Stimulated activated CD4-positive, alpha-beta T cell treated with anti-CD3 and anti-CD28 coated beads, Interleukin-4, amount 100 ng/mL, for 4 hours (primary cell): ENCODE data around the gene GET3.

Source experiments
- DNase-seq, 2 experiments: peaks; one replicate each; pipeline ENCODE4 v3.0.0-alpha.2; 2020

Gene GET3

GRCh38 chr19:12754465-12755196 lies 17.3 kb downstream of the GET3 start:
- no peak for DNase-seq

- no peak for DNase-seq
These were observed 19.0 kb downstream of the GET3 start for GRCh38 chr19:12756150-12756883.

DNA sequence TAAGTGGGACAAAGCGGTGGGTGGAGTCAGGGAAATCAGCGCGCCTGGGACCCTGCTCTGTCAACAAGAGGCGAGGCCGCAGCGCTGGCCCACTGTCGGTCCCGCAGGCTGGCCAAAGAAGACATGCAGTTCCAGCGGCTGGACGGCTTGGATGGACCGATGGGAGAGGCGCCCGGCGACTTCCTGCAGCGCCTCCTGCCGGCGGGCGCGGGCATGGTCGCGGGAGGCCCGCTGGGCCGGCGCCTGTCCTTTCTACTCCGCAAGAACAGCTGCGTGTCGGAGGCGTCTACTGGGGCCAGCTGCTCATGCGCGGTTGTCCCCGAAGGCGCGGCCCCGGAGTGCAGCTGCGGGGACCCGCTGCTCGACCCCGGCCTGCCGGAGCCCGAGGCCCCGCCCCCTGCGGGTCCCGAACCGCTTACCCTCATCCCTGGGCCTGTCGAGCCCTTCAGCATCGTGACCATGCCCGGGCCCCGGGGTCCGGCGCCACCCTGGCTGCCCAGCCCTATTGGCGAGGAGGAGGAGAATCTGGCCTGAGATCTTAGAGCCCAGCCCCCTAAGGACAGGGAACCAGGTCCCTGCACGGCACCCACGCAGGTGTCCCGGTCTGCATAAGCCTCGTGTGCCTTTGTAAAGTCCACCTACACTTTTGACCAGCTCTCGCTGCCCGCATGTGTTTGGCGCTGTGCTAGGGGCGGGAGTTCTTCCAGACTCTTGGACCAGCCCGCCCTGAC lies 20.4 kb downstream of the GET3 start:
- peak; percentile 44 to 65 for DNase-seq

GRCh38 chr19:12759686-12760085 lies 22.4 kb downstream of the GET3 start:
- DNase-seq = no peak

DNA sequence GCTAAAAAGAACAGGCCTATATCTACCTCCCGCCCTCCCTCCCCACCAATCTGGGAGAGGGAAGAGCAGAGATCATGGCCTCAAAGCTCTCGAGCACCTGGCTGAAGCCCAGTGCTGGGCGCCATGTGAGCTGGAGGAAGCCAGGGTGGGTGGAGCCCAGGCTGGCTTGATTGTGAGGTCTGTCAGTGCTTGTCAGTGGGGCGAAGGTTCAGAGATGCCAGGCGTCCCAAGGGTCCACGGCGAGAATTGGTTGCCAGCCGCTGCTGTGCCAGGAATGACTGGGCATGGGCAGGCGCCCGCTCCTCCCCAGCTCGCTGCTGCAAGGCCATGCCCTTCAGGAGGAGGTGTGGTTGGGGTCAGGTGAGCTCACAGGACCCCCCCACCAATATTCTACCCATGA lies 25.8 kb downstream of the GET3 start:
- DNase-seq = no peak

DNA sequence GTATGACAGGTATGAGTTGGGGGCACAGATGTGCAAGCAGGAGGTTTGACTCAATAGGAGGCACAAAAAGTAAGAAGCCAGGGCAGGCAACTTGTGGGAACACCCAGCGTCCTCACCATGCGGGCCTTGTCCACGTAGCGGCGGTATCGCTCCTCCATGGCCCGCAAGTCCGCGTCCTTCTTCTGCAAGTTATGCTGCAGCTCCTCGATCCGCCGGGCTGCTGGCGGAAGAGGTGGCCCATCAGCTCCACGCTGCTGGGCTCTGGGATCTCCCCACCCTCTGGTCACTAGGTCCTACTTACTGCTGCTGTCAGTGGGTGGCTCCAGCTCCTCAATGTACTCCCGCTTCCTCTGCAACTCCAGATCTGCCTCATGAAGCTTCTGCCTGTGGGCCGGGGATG lies 27.4 kb downstream of the GET3 start:
- no peak for DNase-seq

- peak; percentile 62 to 76 for DNase-seq
These were observed 28.8 kb downstream of the GET3 start for GRCh38 chr19:12766051-12766521.

DNA sequence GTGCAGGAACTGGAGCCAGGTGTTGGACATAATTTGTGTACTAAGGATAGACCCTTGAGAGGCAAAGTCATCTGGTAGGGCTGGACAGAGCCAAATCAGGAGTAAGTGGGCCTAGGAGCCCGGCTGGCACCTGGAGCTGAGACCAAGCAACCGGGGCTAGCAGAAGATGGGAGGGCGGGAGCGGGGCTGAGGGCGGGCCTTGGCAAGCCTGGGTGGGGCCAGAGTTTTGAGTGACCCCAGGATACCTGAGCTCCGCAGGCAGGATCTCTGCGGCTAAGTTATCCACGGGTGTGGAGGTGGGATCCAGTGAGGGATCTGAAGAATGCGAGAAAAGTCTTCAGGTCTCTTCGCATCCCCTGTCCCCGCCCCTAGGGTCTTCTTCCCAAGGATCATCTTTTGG lies 29.9 kb downstream of the GET3 start:
- DNase-seq = no peak

GRCh38 chr19:12767666-12768065 lies 30.4 kb downstream of the GET3 start:
- no peak for DNase-seq

DNA sequence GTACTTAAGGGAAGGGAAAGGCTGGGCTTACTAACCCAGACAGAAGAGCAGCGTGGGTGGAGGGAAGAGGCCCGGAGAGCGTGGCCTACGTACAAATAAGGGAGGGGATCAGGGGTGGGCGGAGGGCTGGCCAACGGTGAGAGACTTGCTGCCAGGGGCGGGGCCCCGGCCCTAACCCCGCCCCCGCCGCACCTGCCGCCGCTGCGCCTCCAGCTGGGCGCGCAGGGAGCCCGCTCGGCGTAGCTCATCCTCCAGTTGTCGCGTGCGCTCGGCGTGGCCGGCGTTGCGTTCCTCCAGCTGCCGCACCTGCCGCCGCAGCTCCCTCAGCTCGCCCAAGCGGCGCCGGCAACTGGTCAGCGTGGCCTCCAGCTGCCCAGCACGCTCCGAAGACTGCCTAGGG lies 32.4 kb downstream of the GET3 start:
- peak; percentile 61 to 73 for DNase-seq

DNA sequence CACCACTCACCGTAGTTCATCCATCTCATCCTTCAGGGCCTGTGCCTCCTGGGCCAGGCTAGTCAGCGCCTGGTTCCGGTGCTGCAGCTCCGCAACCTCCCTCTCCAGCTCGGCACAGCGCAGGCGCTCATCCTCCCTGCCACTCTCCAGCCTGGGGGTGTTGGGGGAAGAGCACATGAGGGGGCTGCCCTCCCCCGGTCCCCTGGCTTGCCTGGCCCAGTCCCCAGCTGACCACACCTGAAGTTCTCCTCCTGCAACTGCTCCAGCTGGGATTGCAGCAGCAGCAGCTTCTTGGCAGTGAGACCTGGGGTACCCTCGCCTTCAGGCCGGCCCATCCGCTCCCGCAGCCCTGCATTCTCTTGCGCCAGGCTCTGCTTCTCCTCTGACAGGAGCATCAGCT lies 33.6 kb downstream of the GET3 start:
- DNase-seq = no peak

GRCh38 chr19:12772323-12772722 lies 35.0 kb downstream of the GET3 start:
- DNase-seq = no peak

DNA sequence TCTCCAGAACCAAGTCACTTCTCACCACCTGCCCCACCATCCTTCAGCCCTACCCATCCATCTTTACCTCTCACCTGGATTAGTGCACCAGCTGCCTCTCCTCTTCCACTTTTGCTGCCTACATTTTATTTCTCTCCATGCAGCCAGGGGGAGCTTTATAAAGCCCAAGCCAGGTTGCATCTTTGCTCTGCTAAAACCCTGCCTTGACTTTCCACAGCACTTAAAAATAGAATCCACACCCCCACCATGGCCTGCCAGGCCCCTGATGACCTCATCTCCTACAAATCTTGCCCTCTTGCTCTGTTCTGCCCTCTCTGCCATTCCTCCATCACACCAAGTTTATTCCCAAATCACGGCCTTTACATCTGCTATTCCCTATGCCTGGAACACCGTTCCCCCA lies 36.3 kb downstream of the GET3 start:
- DNase-seq = no peak

DNA sequence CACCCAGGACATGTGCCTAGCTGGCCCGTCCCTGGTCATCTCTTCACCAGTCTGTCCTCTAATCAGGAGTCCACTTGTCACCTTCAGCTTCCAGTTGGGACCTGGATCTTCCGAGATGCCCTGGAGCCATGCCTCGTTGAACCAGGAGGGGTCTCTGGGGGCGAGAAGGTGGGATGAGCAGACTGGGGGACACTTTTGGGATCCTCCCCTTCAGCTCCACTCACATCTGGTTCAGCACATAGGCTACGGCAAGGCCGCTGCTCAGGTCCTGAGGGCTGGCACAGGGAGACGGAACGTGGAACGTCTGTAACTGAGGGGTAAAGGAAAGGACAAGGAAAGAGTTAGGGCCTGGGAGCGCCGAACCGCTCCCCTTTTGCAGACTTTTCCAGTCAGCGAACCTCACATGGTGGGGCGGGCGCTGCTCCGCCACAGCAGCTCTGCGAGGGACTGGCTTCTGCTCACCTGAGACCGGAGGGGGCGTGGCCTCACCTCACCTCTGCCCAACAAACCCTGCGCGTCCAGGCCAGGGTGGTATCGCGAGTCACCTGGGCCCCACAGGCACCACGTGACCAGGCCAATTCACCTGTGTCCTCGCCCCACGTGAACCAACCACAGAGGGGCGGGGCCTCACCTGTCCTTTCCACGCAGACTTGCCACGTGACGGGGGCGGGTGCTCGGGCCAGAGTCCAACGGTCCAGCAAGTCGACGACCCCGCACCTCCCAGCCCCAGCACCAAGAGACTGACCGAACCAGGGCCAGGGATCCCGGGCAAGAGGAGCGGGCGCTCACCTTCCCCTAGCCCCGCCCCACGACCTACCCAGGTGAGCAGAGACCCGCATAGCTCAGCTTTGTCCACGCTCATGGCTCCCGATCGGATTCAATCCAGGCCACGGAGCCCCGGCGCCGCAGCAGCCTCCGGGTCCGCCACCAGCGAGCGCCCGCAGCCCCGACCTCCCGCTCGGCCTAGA lies 37.6 kb downstream of the GET3 start, which contains the start of gene HOOK2:
Gene HOOK2, minus strand, starts transcription at position 965 of the 968 bp plus-strand sequence. Its CDS starts 103 bp downstream, at position 862.
- DNase-seq = peak in 1 of 2 experiments; percentile 38

- peak; percentile 74 to 83 for DNase-seq
These were observed 40.1 kb downstream of the GET3 start for GRCh38 chr19:12777217-12778016.

GRCh38 chr19:12778017-12778904 lies 41.0 kb downstream of the GET3 start:
- peak in 1 of 2 experiments; percentile 47 for DNase-seq

DNA sequence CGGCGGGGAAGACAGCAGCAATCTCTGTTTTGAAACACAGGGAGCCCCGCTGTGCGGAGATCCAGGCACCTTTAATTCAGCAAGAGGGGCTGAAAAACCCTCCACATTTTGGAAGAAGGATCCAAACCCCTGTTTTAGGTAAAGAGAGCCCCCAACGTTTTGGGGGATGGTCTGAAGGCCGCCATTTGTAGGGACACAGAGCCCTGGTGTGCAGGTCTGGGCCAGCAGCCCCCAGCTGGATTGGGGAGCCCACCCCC lies 41.5 kb downstream of the GET3 start:
- no peak for DNase-seq

DNA sequence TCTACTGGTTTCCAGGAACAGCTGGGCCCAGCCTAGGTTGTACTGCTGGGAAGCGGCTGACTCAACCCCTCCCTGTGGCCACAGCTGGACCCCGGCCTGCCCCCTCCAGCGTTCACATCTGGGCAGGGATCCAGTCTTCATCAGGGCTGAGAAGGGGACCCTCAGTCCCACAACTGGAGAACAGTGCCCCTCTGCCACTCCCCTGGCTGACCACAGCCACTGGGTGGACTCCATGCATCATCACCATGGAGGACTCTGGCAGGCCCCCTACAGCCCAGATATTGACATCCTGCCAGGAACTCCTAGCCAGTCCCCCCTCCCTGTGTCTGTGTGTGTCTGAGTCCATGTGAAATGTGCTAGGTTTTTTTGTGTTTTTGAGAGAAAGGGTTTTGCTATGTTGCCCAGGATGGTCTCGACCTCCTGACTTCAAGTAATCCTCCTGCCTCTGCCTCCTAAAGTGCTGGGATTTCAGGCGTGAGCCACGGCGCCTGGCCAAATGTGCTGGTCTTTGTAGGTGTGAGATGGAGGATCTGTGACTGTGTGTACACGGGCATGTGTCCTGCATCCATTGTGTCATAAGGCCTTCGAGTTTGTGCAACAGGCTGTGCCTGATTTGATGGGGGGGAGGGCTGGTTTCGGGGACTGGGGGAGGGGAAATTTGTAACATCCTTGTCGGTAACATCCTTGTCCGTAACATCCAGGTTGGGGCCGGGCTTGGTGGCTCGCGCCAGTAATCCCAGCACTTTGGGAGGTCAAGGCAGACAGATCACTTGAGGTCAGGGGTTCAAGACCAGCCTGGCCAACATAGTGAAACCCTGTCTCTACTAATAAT lies 42.1 kb downstream of the GET3 start:
- no peak for DNase-seq

DNA sequence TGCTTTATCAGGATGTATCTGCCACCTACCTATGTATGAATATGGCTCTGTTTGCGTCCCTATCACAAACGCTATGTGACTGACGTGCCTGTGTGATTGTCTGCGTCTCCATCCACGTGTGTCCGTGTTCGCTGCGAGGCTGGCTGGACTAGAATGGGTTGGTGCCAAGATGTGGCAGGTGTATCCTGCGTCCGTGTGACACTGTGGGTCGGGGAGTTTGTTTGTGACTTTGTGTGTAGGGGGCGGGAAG lies 44.8 kb downstream of the GET3 start:
- no peak for DNase-seq
